GM12878 (cell line): Measurements from ENCODE around the gene ATF7. TPM values are rescaled to one million over a fixed set of nuclear protein-coding genes. Genes with fewer than 3 reads are reported as not detected.

Experiments used
- CREB1 ChIP-seq: IDR thresholded peaks from 2 replicates; pipeline ENCODE4 v1.6.1; 2012; ENCODE audit warnings: low read depth, mild to moderate bottlenecking, inconsistent platforms
- CREM ChIP-seq: IDR thresholded peaks from 2 replicates; pipeline ENCODE4 v1.6.1; 2014; ENCODE audit warnings: antibody characterized with exemption, low read depth
- CUX1 ChIP-seq: IDR thresholded peaks from 2 replicates; pipeline ENCODE4 v1.6.1; 2012; ENCODE audit warnings: improper control_type of control experiment, low read depth, low read length; ENCODE audit not compliant: insufficient replicate concordance
- E4F1 ChIP-seq: fragments of 450-650 bp; IDR thresholded peaks from 2 replicates; pipeline ENCODE4 v1.6.1; 2018; ENCODE audit warnings: borderline replicate concordance, mild to moderate bottlenecking; ENCODE audit not compliant: partially characterized antibody
- EGR1 ChIP-seq, 2 experiments: IDR thresholded peaks; 1 replicate in 1 of 2; 2 replicates in 1 of 2; pipeline ENCODE4 v1.6.1; 2011 to 2012; ENCODE audit warnings: low read depth in 2 of 2, low read length in 2 of 2, borderline replicate concordance in 1 of 2, mild to moderate bottlenecking in 1 of 2, moderate library complexity in 1 of 2
- IRF4 ChIP-seq: IDR thresholded peaks from 2 replicates; pipeline ENCODE4 v1.6.1; 2011; ENCODE audit warnings: low read depth, low read length
- JUNB ChIP-seq: IDR thresholded peaks from 2 replicates; pipeline ENCODE4 v1.6.1; 2016; ENCODE audit warnings: antibody characterized with exemption, mild to moderate bottlenecking
- JUND ChIP-seq: IDR thresholded peaks from 2 replicates; pipeline ENCODE4 v1.6.1; 2012; ENCODE audit warnings: low read depth, mild to moderate bottlenecking, low read length, improper control_type of control experiment, moderate library complexity
- KLF5 ChIP-seq: fragments of 450-650 bp; IDR thresholded peaks from 2 replicates; pipeline ENCODE4 v1.6.1; 2014; ENCODE audit warnings: mild to moderate bottlenecking; ENCODE audit not compliant: partially characterized antibody
- MAX ChIP-seq: IDR thresholded peaks from 2 replicates; pipeline ENCODE4 v1.6.1; 2012; ENCODE audit warnings: low read depth, low read length, improper control_type of control experiment
- POLR2AphosphoS5 ChIP-seq: IDR thresholded peaks from 2 replicates; pipeline ENCODE4 v1.6.1; 2011; ENCODE audit warnings: mild to moderate bottlenecking, low read length, inconsistent platforms
- POU2F2 ChIP-seq: IDR thresholded peaks from 3 replicates; pipeline ENCODE4 v1.6.1; 2011; ENCODE audit warnings: low read depth, mild to moderate bottlenecking, low read length, borderline replicate concordance
- RAD51 ChIP-seq: fragments of 450-650 bp; IDR thresholded peaks from 2 replicates; pipeline ENCODE4 v1.6.1; 2016; ENCODE audit warnings: moderate library complexity, mild to moderate bottlenecking, inconsistent platforms
- RB1 ChIP-seq: fragments of 450-650 bp; formaldehyde crosslinking; IDR thresholded peaks from 2 replicates; pipeline ENCODE4 v1.6.1; 2017; ENCODE audit warnings: mild to moderate bottlenecking, borderline replicate concordance
- RCOR1 ChIP-seq: conservative IDR thresholded peaks from 2 replicates; pipeline ENCODE4 v1.6.1; 2012; ENCODE audit warnings: low read depth, low read length, improper control_type of control experiment
- RELA ChIP-seq: fragments of 450-650 bp; IDR thresholded peaks from 2 replicates; pipeline ENCODE4 v1.8.0; 2014; ENCODE audit warnings: borderline replicate concordance; ENCODE audit not compliant: partially characterized antibody
- SIX5 ChIP-seq: IDR thresholded peaks from 2 replicates; pipeline ENCODE4 v1.6.1; 2011; ENCODE audit warnings: mild to moderate bottlenecking, low read depth, low read length, moderate library complexity; ENCODE audit not compliant: severe bottlenecking
- SP1 ChIP-seq: IDR thresholded peaks from one replicate; pipeline ENCODE4 v1.6.1; 2011; ENCODE audit warnings: low read depth, low read length
- SUZ12 ChIP-seq: fragments of 200-600 bp; sonication (generic); IDR thresholded peaks from one replicate; pipeline ENCODE4 v1.6.1; 2018; ENCODE audit warnings: antibody characterized with exemption, mild to moderate bottlenecking; ENCODE audit not compliant: unreplicated experiment
- TCF12 ChIP-seq: IDR thresholded peaks from 2 replicates; pipeline ENCODE4 v1.6.1; 2011; ENCODE audit warnings: low read depth, mild to moderate bottlenecking, low read length
- TCF3 ChIP-seq: IDR thresholded peaks from 2 replicates; pipeline ENCODE4 v1.6.1; 2012; ENCODE audit warnings: low read depth, mild to moderate bottlenecking, low read length, borderline replicate concordance; ENCODE audit not compliant: insufficient read depth
- ZBED1 ChIP-seq: IDR thresholded peaks from 2 replicates; pipeline ENCODE4 v1.6.1; 2016; ENCODE audit warnings: borderline replicate concordance
- ZNF207 ChIP-seq: fragments of 450-650 bp; IDR thresholded peaks from 2 replicates; pipeline ENCODE4 v1.6.1; 2014; ENCODE audit warnings: antibody characterized with exemption, mild to moderate bottlenecking, borderline replicate concordance
- polyA plus RNA-seq, 11 experiments: library from polyadenylated mRNA; depleted of rRNA in 4 of 11; unstranded in 6 of 11; stranded (reverse) in 5 of 11; fragments of >200 nt; fragmentation: Nextera tagmentation in 4 of 11; fragmentation: Illumina TruSeq in 1 of 11; extraction: Ambion mirVana in 4 of 11; extraction: Trizol in 1 of 11; gene quantifications; 1 replicate in 1 of 11; 2 replicates in 10 of 11; pipeline versions ENCODE4 v1.2.1 to v1.2.3, GENCODE V29; 2011 to 2016; ENCODE audit warnings: inconsistent platforms in 2 of 11, missing spikeins in 2 of 11, low read depth in 1 of 11
- total RNA-seq, 4 experiments: library from RNA; depleted of rRNA in 3 of 4; stranded (reverse); fragments of >200 nt in 3 of 4; fragmentation: Illumina TruSeq in 1 of 4; extraction: Trizol in 1 of 4; gene quantifications; 2 replicates each; pipeline versions ENCODE4 v1.2.1 to v1.2.3, GENCODE V29; 2013 to 2021

Gene ATF7
- total and polyA plus RNA-seq, 10 of the 15 experiments (the other 5 are each of a cell fraction or from before 2014, with no cell fraction given) = 9.1 to 30.7 (median 21.8) TPM

GRCh38 chr12:53625946-53626701, at the start of gene ATF7 (continued):
- TF ChIP-seq RB1 (peak; percentile 94; the same call in 1 of the 2 replicates), ZBED1 (peak; percentile 33; the same call in 1 of the 2 replicates), TCF12 (0 out of 2 replicates have a peak, but pooled peaks have one; percentile 24), JUND (peak; percentile 99), SP1 (peak; percentile 97), CUX1 (peak; percentile 49), RAD51 (peak; percentile 53), TCF3 (no peak), KLF5 (peak; percentile 100), EGR1 (IDR thresholded peaks at IDR 0.05; ENCODE audit: borderline replicate concordance in 1 of 2, low read depth in 2 of 2, low read length in 2 of 2) (peak in 1 of 2 experiments; percentile 44; a peak in 1 of 3 replicates), SUZ12 (no peak), E4F1 (peak; percentile 97), IRF4 (peak; percentile 26; the same call in 1 of the 2 replicates), CREB1 (peak; percentile 74), POU2F2 (0 out of 3 replicates have a peak, but pooled peaks have one; percentile 18), SIX5 (peak; percentile 35), JUNB (no peak), MAX (peak; percentile 17; the same call in 1 of the 2 replicates), ZNF207 (peak; percentile 100), RCOR1 (peak; percentile 98; the same call in 1 of the 2 replicates), POLR2AphosphoS5 (peak; percentile 46; the same call in 1 of the 2 replicates), CREM (peak; percentile 84), RELA (peak; percentile 73)
